IMR-90 (cell line): ENCODE results near the gene SEC16A. TPM values are rescaled to one million over a fixed set of nuclear protein-coding genes. Genes with fewer than 3 reads are reported as not detected.

Experiments used
- ATAC-seq: fragments of 200-7000 bp; cut with Tn5 transposase; 2 replicates; pipeline ENCODE4 v1.9.1; 2020; ENCODE audit warnings: low read depth, mild to moderate bottlenecking, moderate library complexity
- BruUV-seq: library from RNA; stranded (reverse); fragments of 400-500 nt; replicated peaks from 2 replicates; lab custom pipeline; 2021; lab: Mats Ljungman, UMichigan
- CTCF ChIA-PET: fragments of 300-600 bp; formaldehyde crosslinking; extraction: SDS; loops from one replicate; lab custom pipeline; 2021; ENCODE audit warnings: antibody characterized with exemption; lab: Yijun Ruan, JAX
- POLR2A ChIA-PET: fragments of 300-600 bp; sonication (Branson Sonifier 250); formaldehyde crosslinking; loops from one replicate; lab custom pipeline; 2022; ENCODE audit warnings: antibody characterized with exemption; ENCODE audit not compliant: unreplicated experiment; lab: Charles Lee
- DNase-seq: peaks from one replicate; pipeline ENCODE4 v3.0.0; 2013
- H2AFZ ChIP-seq: replicated peaks from 2 replicates; pipeline ENCODE3; 2013; ENCODE audit warnings: low read length, mild to moderate bottlenecking; ENCODE audit not compliant: poor library complexity
- H2AK5ac ChIP-seq: 2 replicates; pipeline ENCODE4 v1.6.1; 2013; ENCODE audit warnings: low read depth, low read length, inconsistent platforms
- H2AK9ac ChIP-seq: replicated peaks from 2 replicates; pipeline ENCODE3; 2013; ENCODE audit warnings: mild to moderate bottlenecking, low read depth, low read length, moderate library complexity; ENCODE audit not compliant: poor library complexity
- H2BK120ac ChIP-seq: 2 replicates; pipeline ENCODE4 v1.6.1; 2013; ENCODE audit warnings: low read depth, low read length, inconsistent platforms
- H2BK15ac ChIP-seq: 3 replicates; pipeline ENCODE4 v1.6.1; 2013; ENCODE audit warnings: low read depth, low read length, inconsistent platforms
- H2BK20ac ChIP-seq: 2 replicates; pipeline ENCODE4 v1.6.1; 2013; ENCODE audit warnings: low read depth, mild to moderate bottlenecking, inconsistent platforms, low read length, moderate library complexity
- H2BK5ac ChIP-seq: 2 replicates; pipeline ENCODE4 v1.6.1; 2013; ENCODE audit warnings: mild to moderate bottlenecking, low read depth, low read length, inconsistent platforms; ENCODE audit not compliant: poor library complexity, severe bottlenecking
- H3K14ac ChIP-seq: replicated peaks from 2 replicates; pipeline ENCODE4 v1.6.1; 2013; ENCODE audit warnings: low read depth, low read length, inconsistent platforms
- H3K18ac ChIP-seq: 2 replicates; pipeline ENCODE4 v1.6.1; 2013; ENCODE audit warnings: low read depth, low read length, control low read depth
- H3K23ac ChIP-seq: 2 replicates; pipeline ENCODE4 v1.6.1; 2013; ENCODE audit warnings: low read depth, low read length, inconsistent platforms
- H3K27ac ChIP-seq: 2 replicates; pipeline ENCODE4 v1.5.1; 2013; ENCODE audit warnings: mild to moderate bottlenecking, control low read depth, low read length; ENCODE audit not compliant: insufficient read depth
- H3K27me3 ChIP-seq: 2 replicates; pipeline ENCODE4 v1.6.1; 2013; ENCODE audit warnings: low read length; ENCODE audit not compliant: control insufficient read depth, insufficient read depth
- H3K36me3 ChIP-seq: 2 replicates; pipeline ENCODE4 v1.6.1; 2013; ENCODE audit warnings: low read length, mixed read lengths; ENCODE audit not compliant: control insufficient read depth, insufficient read depth
- H3K4ac ChIP-seq: 2 replicates; pipeline ENCODE4 v1.6.1; 2013; ENCODE audit warnings: low read depth, low read length, inconsistent platforms
- H3K4me1 ChIP-seq: 2 replicates; pipeline ENCODE4 v1.6.1; 2013; ENCODE audit warnings: low read length, mixed read lengths; ENCODE audit not compliant: control insufficient read depth, insufficient read depth
- H3K4me2 ChIP-seq: 2 replicates; pipeline ENCODE4 v1.6.1; 2013; ENCODE audit warnings: low read depth, mild to moderate bottlenecking, control low read depth, low read length, moderate library complexity
- H3K4me3 ChIP-seq: 2 replicates; pipeline ENCODE4 v1.5.1; 2013; ENCODE audit warnings: low read depth, mild to moderate bottlenecking, control low read depth, low read length, moderate library complexity; ENCODE audit not compliant: insufficient read depth
- H3K56ac ChIP-seq: 2 replicates; pipeline ENCODE4 v1.6.1; 2013; ENCODE audit warnings: low read length, inconsistent platforms; ENCODE audit not compliant: insufficient read depth; ENCODE audit errors: extremely low read depth
- H3K79me1 ChIP-seq, 2 experiments: 2 replicates each; pipeline ENCODE4 v1.6.1; 2013; ENCODE audit warnings: low read length in 2 of 2, inconsistent platforms in 1 of 2, low read depth in 1 of 2
- H3K9ac ChIP-seq: 2 replicates; pipeline ENCODE4 v1.6.1; 2013; ENCODE audit warnings: low read depth, low read length, control low read depth
- H3K9me1 ChIP-seq: 2 replicates; pipeline ENCODE4 v1.6.1; 2013; ENCODE audit warnings: low read length, inconsistent platforms; ENCODE audit not compliant: insufficient read depth
- H3K9me3 ChIP-seq: 2 replicates; pipeline ENCODE4 v1.6.1; 2013; ENCODE audit warnings: low read length; ENCODE audit not compliant: control insufficient read depth, insufficient read depth
- H4K20me1 ChIP-seq: 2 replicates; pipeline ENCODE4 v1.6.1; 2013; ENCODE audit warnings: low read length, inconsistent platforms; ENCODE audit not compliant: insufficient read depth
- H4K5ac ChIP-seq: 2 replicates; pipeline ENCODE4 v1.6.1; 2013; ENCODE audit warnings: mild to moderate bottlenecking, low read depth, low read length, control low read depth
- H4K8ac ChIP-seq, 2 experiments: 2 replicates each; pipeline ENCODE4 v1.6.1; 2013; ENCODE audit warnings: low read depth in 2 of 2, low read length in 2 of 2, control low read depth in 1 of 2, inconsistent platforms in 1 of 2
- H4K91ac ChIP-seq: 2 replicates; pipeline ENCODE4 v1.6.1; 2013; ENCODE audit warnings: low read depth, low read length, inconsistent platforms; ENCODE audit not compliant: insufficient read depth
- BHLHE40 ChIP-seq: fragments of 150-350 bp; IDR thresholded peaks from 2 replicates; pipeline ENCODE4 v1.6.1; 2016; ENCODE audit warnings: mild to moderate bottlenecking, low read depth, low read length
- CEBPB ChIP-seq: IDR thresholded peaks from 2 replicates; pipeline ENCODE4 v1.6.1; 2012; ENCODE audit warnings: low read depth, low read length, improper control_type of control experiment
- CHD1 ChIP-seq: IDR thresholded peaks from 2 replicates; pipeline ENCODE4 v1.6.1; 2012; ENCODE audit warnings: low read depth, low read length, improper control_type of control experiment
- CTCF ChIP-seq: conservative IDR thresholded peaks from 2 replicates; pipeline ENCODE4 v1.5.1; 2012; ENCODE audit warnings: mild to moderate bottlenecking, low read depth, low read length, improper control_type of control experiment
- ELK1 ChIP-seq: fragments of 150-350 bp; IDR thresholded peaks from 2 replicates; pipeline ENCODE4 v1.6.1; 2016; ENCODE audit warnings: low read depth, mild to moderate bottlenecking, low read length, moderate library complexity, borderline replicate concordance
- MAFK ChIP-seq: IDR thresholded peaks from 2 replicates; pipeline ENCODE4 v1.6.1; 2012; ENCODE audit warnings: low read depth, low read length, improper control_type of control experiment
- MAZ ChIP-seq: IDR thresholded peaks from 2 replicates; pipeline ENCODE4 v1.6.1; 2012; ENCODE audit warnings: low read depth, mild to moderate bottlenecking, low read length, improper control_type of control experiment, moderate library complexity, borderline replicate concordance
- NFE2L2 ChIP-seq: fragments of 150-350 bp; IDR thresholded peaks from 2 replicates; pipeline ENCODE4 v1.6.1; 2016; ENCODE audit warnings: low read depth, mild to moderate bottlenecking, low read length
- POLR2A ChIP-seq: IDR thresholded peaks from 2 replicates; pipeline ENCODE4 v1.6.1; 2012; ENCODE audit warnings: mild to moderate bottlenecking, low read depth, low read length
- RAD21 ChIP-seq: IDR thresholded peaks from 2 replicates; pipeline ENCODE4 v1.6.1; 2012; ENCODE audit warnings: low read length, improper control_type of control experiment
- RCOR1 ChIP-seq: IDR thresholded peaks from 2 replicates; pipeline ENCODE4 v1.6.1; 2012; ENCODE audit warnings: mild to moderate bottlenecking, low read length, improper control_type of control experiment; ENCODE audit not compliant: insufficient replicate concordance
- RFX5 ChIP-seq: IDR thresholded peaks from 2 replicates; pipeline ENCODE4 v1.8.0; 2012; ENCODE audit warnings: low read depth, mild to moderate bottlenecking, low read length, moderate library complexity
- SMC3 ChIP-seq: fragments of 150-350 bp; IDR thresholded peaks from 2 replicates; pipeline ENCODE4 v1.6.1; 2016; ENCODE audit warnings: low read depth, mild to moderate bottlenecking, antibody characterized with exemption, low read length, moderate library complexity
- USF2 ChIP-seq: fragments of 150-350 bp; IDR thresholded peaks from 2 replicates; pipeline ENCODE4 v1.6.1; 2017; ENCODE audit warnings: mild to moderate bottlenecking, antibody characterized with exemption, low read length, low read depth
- WGBS, 2 experiments: methylation state at CpG; one replicate each; pipeline versions ENCODE4 v1.1.5 to v1.1.7; 2013; ENCODE audit warnings: missing lambda C conversion rate in 2 of 2; ENCODE audit not compliant: insufficient read length in 1 of 2; ENCODE audit errors: extremely low coverage in 2 of 2; 5-methylcytosine and 5-hydroxymethylcytosine counted together
- dilution Hi-C: fragments of 300-500 bp; cut with HindIII; formaldehyde crosslinking; loops from one replicate; pipeline ENCODE4 v1.14.3; 2018; ENCODE audit warnings: low sequenced_read_pairs; ENCODE audit not compliant: unreplicated experiment
- in situ Hi-C: fragments of 300-500 bp; cut with MboI; formaldehyde crosslinking; loops from 3 replicates; pipeline ENCODE4 v1.14.3; 2019; ENCODE audit warnings: low sequenced_read_pairs, inconsistent platforms, mixed read lengths
- intact Hi-C: fragments of 100-400 bp; cut with micrococcal nuclease; formaldehyde crosslinking; loops from 2 replicates; pipeline ENCODE4 v1.10.0; 2022
- polyA plus RNA-seq, 3 experiments: library from polyadenylated mRNA; depleted of rRNA; stranded (reverse); fragments of >200 nt; gene quantifications; 2 replicates each; pipeline ENCODE4 v1.2.3, GENCODE V29; 2012; ENCODE audit warnings: low replicate concordance in 1 of 3
- total RNA-seq: library from RNA; depleted of rRNA; stranded (reverse); fragments of >200 nt; gene quantifications from 2 replicates; pipeline ENCODE4 v1.2.3, GENCODE V29; 2012

Gene SEC16A
- total and polyA plus RNA-seq, 2 of the 4 experiments (the other 2 are of a cell fraction): 12.2 to 48.1 TPM

- H2BK5ac ChIP-seq: no peak overlapping the region
- BruUV-seq: no TSS peak
- dilution Hi-C loops (no loop called here), intact Hi-C loops (no loop called here), in situ Hi-C loops (no loop called here)
- H3K18ac ChIP-seq: no peak overlapping the region
- peak overlapping the region; percentile 51 for H2AK9ac ChIP-seq
- TF ChIP-seq RAD21 (no peak), RCOR1 (no peak), ELK1 (no peak), CEBPB (no peak), POLR2A (no peak), USF2 (no peak), MAZ (no peak), SMC3 (no peak), BHLHE40 (no peak), CHD1 (no peak), NFE2L2 (no peak), RFX5 (no peak), CTCF (no peak), MAFK (no peak)
- peaks cover 48% of the 10 kb centered on the region for H3K36me3 ChIP-seq
- no peak overlapping the region for H4K8ac ChIP-seq
- H2AFZ ChIP-seq: peak overlapping the region; percentile 37
- POLR2A ChIA-PET: no interaction called here
- CTCF ChIA-PET: no interaction called here
- H3K27ac ChIP-seq: no peak overlapping the region
- no peak overlapping the region for H3K4me2 ChIP-seq
- H3K9ac ChIP-seq: no peak overlapping the region
- H3K14ac ChIP-seq: no peak overlapping the region
- H3K27me3 ChIP-seq: no peaks in the 10 kb centered on the region
- no peak overlapping the region for H3K4me3 ChIP-seq
- no peak overlapping the region for H2BK120ac ChIP-seq
- H4K91ac ChIP-seq: no peak overlapping the region
- 0 out of 2 replicates have a peak overlapping the region, but pooled peaks have one; percentile 9 for H2AK5ac ChIP-seq
- no peaks in the 10 kb centered on the region for H3K9me3 ChIP-seq
- no peak overlapping the region for H3K4ac ChIP-seq
- DNase-seq: no peak
- no peak overlapping the region for H4K5ac ChIP-seq
- peaks cover 12% of the 10 kb centered on the region for H3K4me1 ChIP-seq
- H3K23ac ChIP-seq: no peak overlapping the region
- 61% methylated on average over 7 of the region's 9 CpGs; no CpG with 5 or more reads in 1 of the 2 experiments for WGBS, 2 experiments
- ATAC-seq: no peak
- no peak overlapping the region for H3K56ac ChIP-seq
- peaks cover 36% of the 10 kb centered on the region for H4K20me1 ChIP-seq
- peaks cover 13% of the 10 kb centered on the region; the same call in 1 of the 2 replicates for H3K9me1 ChIP-seq
- H3K79me1 ChIP-seq: peaks cover 11 to 67% of the 10 kb centered on the region in 2 experiments
- H2BK15ac ChIP-seq: no peak overlapping the region
- H2BK20ac ChIP-seq: no peak overlapping the region
Measured at GRCh38 chr9:136412962-136413361, 69.9 kb downstream of the SEC16A start.
